AG20443 (cell line): ENCODE results near the gene CTNNBL1.
"Not testable (repeated sequence)": the region's sequence is repeated elsewhere in the genome, so short reads cannot be mapped to it uniquely, and the experiment has no call there.

Source experiments
- DNase-seq: peaks from one replicate; pipeline ENCODE4 v3.0.0; 2012; ENCODE audit warnings: low spot score, mixed read lengths

Gene CTNNBL1

DNA sequence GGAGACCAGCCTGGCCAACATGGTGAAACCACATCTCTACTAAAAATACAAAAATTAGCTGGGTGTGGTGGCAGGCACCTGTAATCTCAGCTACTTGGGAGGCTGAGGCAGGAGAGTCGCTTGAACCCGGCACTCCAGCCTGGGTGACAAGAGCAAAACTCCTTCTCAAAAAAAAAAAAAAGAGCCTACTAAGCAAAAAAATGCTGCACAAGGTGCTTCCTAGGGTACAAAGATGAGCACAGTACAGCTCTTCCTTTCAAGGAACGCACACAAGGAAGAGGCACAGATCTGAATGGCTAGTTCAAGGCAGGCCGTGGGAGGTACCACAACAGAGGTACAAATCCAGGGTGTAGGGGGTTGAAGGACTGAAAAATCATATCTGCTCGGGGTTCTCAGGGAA, 162.2 kb downstream of the CTNNBL1 start:
- DNase-seq: not testable (repeated sequence)

GRCh38 chr20:37856932-37857660, 163.3 kb downstream of the CTNNBL1 start:
- peak; percentile 74 for DNase-seq

GRCh38 chr20:37859406-37860171, 165.8 kb downstream of the CTNNBL1 start:
- DNase-seq: no peak

- DNase-seq: no peak
Observed at GRCh38 chr20:37863289-37863688, 169.5 kb downstream of the CTNNBL1 start.

GRCh38 chr20:37864298-37864697, 170.5 kb downstream of the CTNNBL1 start:
- DNase-seq: no peak

- no peak for DNase-seq
Observed at GRCh38 chr20:37866051-37866450, 172.2 kb downstream of the CTNNBL1 start.

GRCh38 chr20:37867289-37868195, 173.7 kb downstream of the CTNNBL1 start:
- no peak for DNase-seq

- DNase-seq: no peak
Observed at GRCh38 chr20:37868851-37869333, 175.1 kb downstream of the CTNNBL1 start.

DNA sequence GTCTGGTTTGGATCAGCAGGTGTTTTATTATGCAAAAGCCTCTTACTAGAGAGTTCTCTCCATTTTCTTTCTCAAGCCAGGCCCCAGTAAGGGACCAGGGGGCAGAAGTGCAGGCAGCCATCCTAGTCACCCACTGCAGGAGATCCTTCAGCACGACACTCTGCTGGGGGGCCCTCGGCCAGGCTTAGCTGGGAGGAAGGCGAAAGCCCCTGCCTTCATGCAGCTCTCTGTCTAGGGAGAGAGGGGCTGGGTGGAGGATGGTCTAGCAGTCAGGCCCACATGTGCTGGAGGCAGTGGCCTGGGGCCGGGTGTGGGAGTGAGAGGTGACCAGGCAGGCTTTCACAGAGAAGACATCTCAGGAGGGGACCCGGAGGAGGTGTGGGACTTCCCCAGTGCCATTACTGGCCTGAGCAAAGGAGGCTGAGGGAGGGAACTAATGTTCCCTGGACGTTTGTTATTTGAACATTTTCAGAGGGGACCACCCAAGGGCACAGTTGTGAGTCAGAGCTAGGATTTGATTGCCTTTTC, 175.6 kb downstream of the CTNNBL1 start:
- no peak for DNase-seq

DNA sequence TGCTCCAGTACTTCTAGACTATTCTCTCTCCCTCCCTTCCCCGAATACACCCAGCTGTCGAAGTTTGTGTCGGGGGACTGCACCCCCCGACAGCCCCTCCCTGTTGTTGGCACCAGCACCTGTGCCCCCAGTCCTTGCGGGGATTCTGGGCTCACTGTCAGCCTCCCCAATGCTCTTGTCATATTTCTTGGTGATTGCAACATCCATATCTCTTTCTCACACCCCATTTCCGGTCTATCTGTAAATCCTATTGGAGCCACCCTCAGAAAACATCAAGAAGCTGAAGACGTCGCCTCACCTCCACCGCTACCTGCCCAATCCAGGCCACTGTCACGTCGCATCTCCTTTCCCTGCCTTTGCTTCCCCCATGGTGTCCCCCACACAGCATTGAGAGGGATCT, 176.5 kb downstream of the CTNNBL1 start:
- DNase-seq: no peak

GRCh38 chr20:37871751-37872150, 177.9 kb downstream of the CTNNBL1 start:
- DNase-seq: no peak

- DNase-seq: no peak
Observed at GRCh38 chr20:37872161-37872560, 178.3 kb downstream of the CTNNBL1 start.

DNA sequence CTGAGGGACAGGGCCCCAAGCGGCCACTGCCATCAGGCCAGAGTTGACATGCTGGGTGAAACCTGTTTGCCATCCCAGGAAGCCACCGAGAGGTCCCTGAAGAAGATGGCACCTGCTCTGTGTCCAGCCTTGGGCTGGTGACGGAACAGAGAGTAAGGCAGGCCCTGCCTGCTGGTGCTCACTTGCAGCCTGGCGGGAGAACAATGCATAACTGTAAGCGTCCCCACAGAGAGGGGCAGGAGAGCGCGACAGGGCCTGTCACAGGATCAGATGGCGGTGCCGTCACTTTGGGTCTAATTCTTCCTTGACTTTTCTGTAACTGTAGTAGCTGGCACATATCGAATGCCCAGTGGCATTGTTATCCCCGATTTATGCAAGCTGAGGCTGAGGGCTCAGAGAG, 180.1 kb downstream of the CTNNBL1 start:
- DNase-seq: no peak

GRCh38 chr20:37875460-37876175, 181.8 kb downstream of the CTNNBL1 start:
- DNase-seq: no peak

DNA sequence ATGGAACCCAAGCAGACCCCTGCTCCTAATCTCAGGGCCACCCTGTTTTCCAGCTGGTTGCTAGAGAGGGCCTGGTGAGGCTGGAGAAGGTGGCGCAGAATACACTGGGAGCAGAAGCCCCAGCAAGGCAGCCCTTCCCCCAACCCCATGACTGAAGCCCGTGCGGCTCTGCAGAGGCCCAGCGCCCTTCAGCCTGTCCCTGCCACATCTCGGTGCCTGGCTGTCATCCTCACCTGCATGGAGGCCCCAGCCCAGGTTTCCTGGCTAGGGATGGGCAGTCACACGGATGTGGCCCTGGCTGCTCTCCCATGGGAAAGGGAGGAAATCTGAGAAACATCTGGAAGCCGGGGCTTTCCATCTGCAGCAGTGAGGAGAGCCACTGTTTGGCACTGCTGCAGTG, 183.0 kb downstream of the CTNNBL1 start:
- DNase-seq: no peak

DNA sequence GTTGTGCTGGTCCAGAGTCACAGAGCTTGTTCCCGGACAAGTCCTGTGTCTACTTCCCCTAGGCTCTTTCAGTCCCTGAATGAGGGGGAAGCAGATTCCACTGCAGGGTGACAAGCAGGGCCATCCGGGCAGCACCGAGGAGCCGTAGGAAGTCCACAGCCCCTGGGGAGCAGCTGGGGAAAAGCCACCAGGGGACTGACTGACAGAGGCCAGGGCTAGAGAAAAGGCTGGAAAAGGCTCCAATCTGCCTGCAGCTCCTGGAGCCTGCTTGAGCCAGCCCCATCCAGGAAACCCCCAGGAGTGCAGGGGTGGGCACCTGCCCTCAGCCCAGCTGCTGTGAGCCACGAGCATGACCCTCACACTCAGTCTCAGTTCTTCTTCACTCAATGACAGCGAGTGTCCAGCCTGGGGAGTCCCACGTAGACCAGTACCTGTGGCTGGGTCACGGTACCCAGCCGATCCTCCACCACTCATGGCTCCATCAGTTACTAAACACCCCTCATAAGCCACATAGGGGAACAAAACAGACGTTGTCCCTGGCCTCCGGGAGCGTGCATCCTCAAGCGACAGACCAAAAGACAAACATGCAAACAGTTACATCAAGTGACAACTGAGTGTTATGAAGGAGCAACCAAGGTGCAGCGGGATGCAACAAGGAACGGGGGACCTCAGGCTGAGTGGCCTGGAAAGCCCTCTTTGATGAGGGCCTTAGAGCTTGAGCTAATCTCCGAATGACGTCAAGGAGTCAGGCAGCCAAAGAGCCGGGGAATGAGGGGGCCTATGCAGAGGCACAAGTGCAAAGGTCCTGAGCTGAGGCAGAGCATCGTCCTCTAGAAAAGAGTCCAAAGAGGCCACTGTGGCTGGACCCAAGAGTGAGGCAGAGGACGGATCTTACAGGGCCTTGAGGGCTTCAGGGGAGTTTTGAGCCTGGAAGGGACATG, 184.3 kb downstream of the CTNNBL1 start:
- DNase-seq: no peak

GRCh38 chr20:37878835-37879599, 185.2 kb downstream of the CTNNBL1 start:
- DNase-seq: no peak

GRCh38 chr20:37879843-37880242, 186.0 kb downstream of the CTNNBL1 start:
- no peak for DNase-seq
